Heart left ventricle (tissue), 16 donors: ENCODE results near the gene B4GALNT3. TPM values are rescaled to one million over a fixed set of nuclear protein-coding genes. Genes with fewer than 3 reads are reported as not detected.

Source experiments
- ATAC-seq, 4 donors: fragments of 200-7000 bp; cut with Tn5 transposase; one replicate each; pipeline ENCODE4 v1.9.1; 2020 to 2022; ENCODE audit warnings: moderate library complexity in 4 of 4, mild to moderate bottlenecking in 3 of 4, moderate number of reproducible peaks in 1 of 4
- DNase-seq, 5 donors: peaks; one replicate each; pipeline ENCODE4 v3.0.0-alpha.2; 2020
- H3K27ac ChIP-seq, 12 donors: fragments of 200-600 bp; sonication (generic) in 4 of 12; one replicate each; pipeline versions ENCODE4 v1.5.0 to v1.8.0; 2016 to 2022; ENCODE audit warnings: mild to moderate bottlenecking in 2 of 12
- H3K27me3 ChIP-seq, 9 donors: fragments of 200-600 bp; sonication (generic) in 2 of 9; one replicate each; pipeline versions ENCODE4 v1.5.1 to v1.8.0; 2016 to 2022; ENCODE audit warnings: mild to moderate bottlenecking in 3 of 9
- H3K36me3 ChIP-seq, 9 donors: fragments of 200-600 bp; sonication (generic) in 2 of 9; one replicate each; pipeline versions ENCODE4 v1.5.0 to v1.8.0; 2018 to 2022; ENCODE audit warnings: mild to moderate bottlenecking in 2 of 9
- H3K4me1 ChIP-seq, 12 donors: fragments of 200-600 bp; sonication (generic) in 4 of 12; one replicate each; pipeline versions ENCODE4 v1.5.0 to v1.8.0; 2016 to 2022; ENCODE audit warnings: mild to moderate bottlenecking in 3 of 12
- H3K4me3 ChIP-seq, 12 donors: fragments of 200-600 bp; sonication (generic) in 4 of 12; one replicate each; pipeline versions ENCODE4 v1.5.0 to v1.8.0; 2017 to 2022; ENCODE audit warnings: mild to moderate bottlenecking in 9 of 12, moderate library complexity in 4 of 12
- H3K9me3 ChIP-seq, 12 donors: fragments of 200-600 bp; sonication (generic) in 4 of 12; one replicate each; pipeline versions ENCODE4 v1.5.0 to v1.8.0; 2016 to 2022; ENCODE audit warnings: mild to moderate bottlenecking in 1 of 12
- POLR2A ChIP-seq, 2 donors: fragments of 450-650 bp; IDR thresholded peaks; one replicate each; pipeline ENCODE4 v1.6.1; 2017; ENCODE audit warnings: antibody characterized with exemption in 2 of 2, mild to moderate bottlenecking in 2 of 2, moderate library complexity in 2 of 2
- WGBS, 4 donors: extraction: QIAGEN DNeasy Blood & Tissue Kit in 2 of 4; methylation state at CpG; one replicate each; pipeline versions ENCODE4 v1.1.5 to v1.1.7; 2013 to 2018; 5-methylcytosine and 5-hydroxymethylcytosine counted together
- intact Hi-C, 10 donors: fragments of 100-400 bp; cut with DNase I; formaldehyde crosslinking; loops; one replicate each; pipeline versions ENCODE4 v1.11.1 to v1.14.2; 2022
- polyA plus RNA-seq, 2 donors: library from polyadenylated mRNA; stranded (reverse); fragments of 200-250 nt; gene quantifications; one replicate each; pipeline ENCODE4 v1.2.3, GENCODE V29; 2013
- total RNA-seq, 9 donors: library from RNA; depleted of rRNA in 2 of 9; stranded (reverse); fragments of >200 nt in 2 of 9; fragmentation: NEBNext Ultra II Directional in 3 of 9; extraction: Animal tissue kit (Norgen Biotek cat#: 25700) in 3 of 9; gene quantifications; one replicate each; pipeline versions ENCODE4 v1.1.0 to v1.2.4, GENCODE V29; 2016 to 2023
- TF ChIP-seq, protein P1 (sequence below), 12 donors: fragments of 200-600 bp; sonication (generic) in 4 of 12; IDR thresholded peaks; one replicate each; pipeline versions ENCODE4 v1.5.0 to v1.8.0; 2018 to 2022; ENCODE audit warnings: antibody characterized with exemption in 12 of 12, mild to moderate bottlenecking in 5 of 12
- donor health status: ischemic (EF 13 %, LVEDD 7.1; RV severe dilation, severe dysfunction).
- donor health status: healthy with polysubstance abuse.
- donor health status: DM: no; HTN: yes; CAD: no.
- donor health status: DM: no; HTN: no; CAD: no.
- donor health status: ischemic (EF 25% LVEDD 6.9; RV normal size, moderate dysfunction).
- donor health status: ischemic (EF 25% LVEDD 5.7; RV mildly dilated, moderate dysfunction).
- donor health status: healthy.
- donor health status: DM: yes; HTN: yes; CAD: no.
- donor health status: ischemic (EF 35%, LVEDD 5.7; RV mildly dilated, moderate dysfunction).
- donor health status: nonischemic (EF 11% LVEDD 7.7; RV severe dilation, severe dysfunction).
- donor health status: DM: yes; HTN: yes; CAD: no.
- donor health status: PGD.
- donor health status: ischemic (EF 29% LVEDD 5.4; RV normal size, mild dysfunction).
- donor health status: nonischemic (EF 23%, LVEDD 6.1; RV moderate dilation, normal function).

The B4GALNT3 gene
- total and polyA plus RNA-seq, 11 donors, result 19.3 to 59.4 (median 34.1) TPM

DNA sequence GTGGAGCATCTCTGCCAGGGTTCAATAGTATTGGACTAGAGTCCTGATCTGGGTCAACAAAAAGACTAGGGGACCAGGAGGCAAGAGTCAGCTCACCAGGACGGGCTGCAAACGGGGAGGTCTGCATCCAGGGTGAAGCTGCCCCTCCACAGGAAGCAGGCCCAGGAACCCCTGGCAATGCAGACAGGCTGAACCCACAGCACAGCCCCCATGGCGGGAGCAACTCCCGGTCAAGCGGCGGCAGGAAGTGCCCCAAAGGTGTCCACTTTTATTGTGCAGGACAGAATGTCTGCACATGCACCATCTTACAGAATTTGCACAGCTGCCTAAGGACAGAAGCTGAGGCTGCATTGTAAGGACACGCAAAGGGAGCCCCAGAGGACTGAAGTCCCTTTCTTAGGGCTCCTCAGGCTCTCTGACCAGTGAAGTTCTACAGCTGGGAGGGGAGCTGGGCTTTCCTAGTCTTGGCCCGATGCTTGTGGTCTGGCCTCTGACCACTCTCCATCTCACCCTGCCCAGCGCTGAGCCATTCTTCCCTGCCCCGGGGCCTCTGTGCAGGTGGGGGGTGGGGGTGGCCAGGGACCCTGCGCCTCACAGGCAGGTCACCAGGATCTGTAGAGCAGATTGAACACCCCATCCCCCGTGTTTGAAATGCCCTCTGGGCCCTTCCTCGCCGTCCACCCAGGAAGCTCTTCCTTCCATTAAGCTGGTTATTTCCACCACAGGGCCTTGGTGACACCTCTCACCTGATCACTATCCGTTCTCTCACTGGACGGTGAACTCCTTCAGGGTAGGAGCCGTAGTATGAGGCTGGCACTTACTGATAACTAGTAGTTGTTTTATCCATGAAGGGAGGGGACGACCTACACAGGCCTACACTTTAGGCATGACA, 127.6 kb downstream of the B4GALNT3 start:
- no peaks in the 10 kb centered on the region for H3K27me3 ChIP-seq
- H3K4me1 ChIP-seq, result peaks cover 0 to 32% (median 14%) of the 10 kb centered on the region in 12 donors
- H3K9me3 ChIP-seq, result peaks cover 0 to 9% (median 0%) of the 10 kb centered on the region in 12 donors
- H3K27ac ChIP-seq, result peak overlapping the region in 1 of 12 donors; percentile 84
- intact Hi-C loops, result no loop called here
- DNase-seq, result peak in 1 of 5 donors; percentile 24
- no peak for ATAC-seq
- TF ChIP-seq POLR2A (IDR thresholded peaks at IDR 0.05), result no peak
- TF ChIP-seq, protein P1, sequence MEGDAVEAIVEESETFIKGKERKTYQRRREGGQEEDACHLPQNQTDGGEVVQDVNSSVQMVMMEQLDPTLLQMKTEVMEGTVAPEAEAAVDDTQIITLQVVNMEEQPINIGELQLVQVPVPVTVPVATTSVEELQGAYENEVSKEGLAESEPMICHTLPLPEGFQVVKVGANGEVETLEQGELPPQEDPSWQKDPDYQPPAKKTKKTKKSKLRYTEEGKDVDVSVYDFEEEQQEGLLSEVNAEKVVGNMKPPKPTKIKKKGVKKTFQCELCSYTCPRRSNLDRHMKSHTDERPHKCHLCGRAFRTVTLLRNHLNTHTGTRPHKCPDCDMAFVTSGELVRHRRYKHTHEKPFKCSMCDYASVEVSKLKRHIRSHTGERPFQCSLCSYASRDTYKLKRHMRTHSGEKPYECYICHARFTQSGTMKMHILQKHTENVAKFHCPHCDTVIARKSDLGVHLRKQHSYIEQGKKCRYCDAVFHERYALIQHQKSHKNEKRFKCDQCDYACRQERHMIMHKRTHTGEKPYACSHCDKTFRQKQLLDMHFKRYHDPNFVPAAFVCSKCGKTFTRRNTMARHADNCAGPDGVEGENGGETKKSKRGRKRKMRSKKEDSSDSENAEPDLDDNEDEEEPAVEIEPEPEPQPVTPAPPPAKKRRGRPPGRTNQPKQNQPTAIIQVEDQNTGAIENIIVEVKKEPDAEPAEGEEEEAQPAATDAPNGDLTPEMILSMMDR (IDR thresholded peaks at IDR 0.05), result no peak
- H3K4me3 ChIP-seq, result no peak overlapping the region
- H3K36me3 ChIP-seq, result no peaks in the 10 kb centered on the region
- 79 to 94% (median 85%) methylated on average over 10 to 18 of the region's 18 CpGs for WGBS, 4 donors

DNA sequence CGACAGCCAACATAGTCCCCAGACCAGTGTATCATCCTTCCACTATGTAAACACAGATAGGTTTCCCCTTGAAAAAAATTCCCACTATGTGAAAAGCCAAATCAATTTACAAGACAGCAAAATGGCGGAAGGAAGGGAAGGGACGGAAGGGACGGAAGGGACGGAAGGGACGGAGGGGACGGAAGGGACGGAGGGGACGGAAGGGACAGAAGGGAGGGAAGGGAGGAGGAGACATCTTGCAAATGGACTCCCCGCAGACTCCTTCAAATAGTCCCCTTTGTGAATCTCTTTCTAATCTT, 128.2 kb downstream of the B4GALNT3 start:
- intact Hi-C loops, result no loop called here

DNA sequence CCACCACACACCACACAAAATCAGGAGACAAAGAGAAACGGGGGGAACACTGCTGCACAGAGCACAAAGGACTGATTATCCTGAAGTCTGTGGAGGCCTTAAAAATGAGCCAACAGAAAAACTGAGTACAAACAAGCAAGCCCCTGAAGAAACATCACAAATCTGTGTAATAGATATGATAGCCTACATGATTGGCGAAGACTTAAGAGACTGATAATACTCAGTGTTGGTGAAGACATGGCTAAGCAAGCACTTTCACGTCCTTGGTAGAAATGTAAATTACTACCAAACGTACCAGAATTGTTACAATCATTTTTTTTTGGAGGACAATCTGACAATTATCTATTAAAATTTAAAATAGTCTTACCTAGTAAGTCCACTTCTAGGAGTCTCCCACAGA, 128.9 kb downstream of the B4GALNT3 start:
- DNase-seq (no peak), ATAC-seq (no peak)
- no peaks in the 10 kb centered on the region for H3K27me3 ChIP-seq
- no peak overlapping the region for H3K27ac ChIP-seq
- intact Hi-C loops, result no loop called here
- H3K4me3 ChIP-seq, result no peak overlapping the region
- peaks cover 0 to 9% (median 0%) of the 10 kb centered on the region in 12 donors for H3K9me3 ChIP-seq
- no peak for TF ChIP-seq POLR2A (IDR thresholded peaks at IDR 0.05)
- TF ChIP-seq, protein P1 (IDR thresholded peaks at IDR 0.05), result no peak
- H3K4me1 ChIP-seq, result peaks cover 0 to 36% (median 21%) of the 10 kb centered on the region in 12 donors
- 92 to 96% (median 95%) methylated on average over 4 of the region's 4 CpGs for WGBS, 4 donors
- H3K36me3 ChIP-seq, result no peaks in the 10 kb centered on the region

More for the DNA sequence above, 128.2 kb downstream of the B4GALNT3 start:
- H3K27ac ChIP-seq, result no peak overlapping the region
- no peaks in the 10 kb centered on the region for H3K36me3 ChIP-seq
- no peaks in the 10 kb centered on the region for H3K27me3 ChIP-seq
- H3K4me1 ChIP-seq, result peaks cover 0 to 37% (median 18%) of the 10 kb centered on the region in 12 donors
- DNase-seq (no peak), ATAC-seq (no peak)
- WGBS, 4 donors, result 85 to 96% (median 88%) methylated on average over 10 of the region's 10 CpGs
- H3K4me3 ChIP-seq, result no peak overlapping the region
- peaks cover 0 to 9% (median 0%) of the 10 kb centered on the region in 12 donors for H3K9me3 ChIP-seq
- TF ChIP-seq POLR2A (IDR thresholded peaks at IDR 0.05), result no peak
- TF ChIP-seq, protein P1 (IDR thresholded peaks at IDR 0.05), result no peak

DNA sequence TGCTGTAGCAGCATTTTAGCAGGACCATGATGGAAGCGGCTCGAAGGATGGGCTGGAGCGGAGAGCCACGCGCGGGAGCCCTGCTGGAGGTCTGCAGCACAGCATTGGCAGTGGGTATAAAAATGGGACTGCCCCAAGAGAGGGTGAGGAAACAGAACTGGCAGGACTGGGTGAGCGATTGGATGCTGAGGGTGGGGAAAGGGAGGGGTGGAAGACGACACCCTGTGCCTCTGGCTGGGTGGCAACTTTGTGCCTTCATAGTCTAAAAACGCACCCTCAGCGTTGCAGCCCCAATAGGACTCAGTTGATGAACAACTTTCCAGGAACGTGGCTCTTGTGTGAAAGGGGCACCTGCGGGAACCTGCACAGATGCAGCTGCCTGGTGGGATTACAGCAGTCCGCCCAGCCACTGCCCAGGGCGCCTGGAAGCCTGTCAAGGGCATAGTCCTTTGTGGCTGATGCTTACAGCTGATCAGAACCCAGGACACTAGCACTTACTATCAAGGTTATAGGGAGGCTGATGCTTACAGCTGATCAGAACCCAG, 130.5 kb downstream of the B4GALNT3 start:
- peaks cover 0 to 9% (median 0%) of the 10 kb centered on the region in 12 donors for H3K9me3 ChIP-seq
- intact Hi-C loops, result loop anchor here in 2 of 10 donors (5.0 kb wide), 3 partner anchors 52 to 162 kb away; partner anchors contain the start of gene WNK1 (in 1 of the 2)
- ATAC-seq, result peak; percentile 17 to 50 (median 40)
- DNase-seq, result peak in 2 of 5 donors; percentile 52 to 68
- H3K4me3 ChIP-seq, result no peak overlapping the region
- peak overlapping the region; percentile 42 to 91 (median 86) for H3K27ac ChIP-seq
- H3K4me1 ChIP-seq, result peaks cover 0 to 32% (median 20%) of the 10 kb centered on the region in 12 donors
- no peak for TF ChIP-seq POLR2A (IDR thresholded peaks at IDR 0.05)
- TF ChIP-seq, protein P1 (IDR thresholded peaks at IDR 0.05), result no peak
- no peaks in the 10 kb centered on the region for H3K27me3 ChIP-seq
- H3K36me3 ChIP-seq, result no peaks in the 10 kb centered on the region
- 68 to 77% (median 69%) methylated on average over 14 of the region's 14 CpGs for WGBS, 4 donors
